Activated CD4-positive, alpha-beta T cell treated with anti-CD3 and anti-CD28 coated beads, Interleukin-2, amount 50 U/mL, for 24 hours (primary cell): Measurements from ENCODE around the gene PALM3.
A peak's percentile ranks its signal among the peaks of the same experiment; 100 is the strongest.
"Not testable (repeated sequence)": the region's sequence is repeated elsewhere in the genome, so short reads cannot be mapped to it uniquely, and the experiment has no call there.

Experiments used
- DNase-seq, 2 donors: peaks; one replicate each; pipeline ENCODE4 v3.0.0-alpha.2; 2020; ENCODE audit warnings: low read depth in 1 of 2, low spot score in 1 of 2

The PALM3 gene

DNA sequence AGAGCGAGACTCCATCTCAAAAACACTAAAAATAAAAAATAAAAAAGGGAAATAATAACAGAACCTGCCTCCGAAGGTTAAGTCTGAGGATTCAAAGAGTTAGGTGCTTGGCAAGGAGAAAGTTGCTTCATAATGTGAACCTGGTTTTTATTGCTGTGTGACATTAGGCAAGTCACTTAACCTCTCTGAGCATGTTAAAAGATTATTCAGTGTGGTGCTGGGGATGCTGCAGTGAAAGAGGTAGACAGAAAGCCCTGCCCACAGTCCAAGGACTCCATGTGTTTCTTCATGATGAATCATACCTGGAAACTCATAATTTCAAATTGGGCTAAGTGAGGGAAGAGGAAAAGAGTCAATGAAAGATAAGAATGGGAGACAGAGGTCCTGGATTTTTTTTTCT is 27.9 kb downstream of the PALM3 start:
- no peak for DNase-seq

DNA sequence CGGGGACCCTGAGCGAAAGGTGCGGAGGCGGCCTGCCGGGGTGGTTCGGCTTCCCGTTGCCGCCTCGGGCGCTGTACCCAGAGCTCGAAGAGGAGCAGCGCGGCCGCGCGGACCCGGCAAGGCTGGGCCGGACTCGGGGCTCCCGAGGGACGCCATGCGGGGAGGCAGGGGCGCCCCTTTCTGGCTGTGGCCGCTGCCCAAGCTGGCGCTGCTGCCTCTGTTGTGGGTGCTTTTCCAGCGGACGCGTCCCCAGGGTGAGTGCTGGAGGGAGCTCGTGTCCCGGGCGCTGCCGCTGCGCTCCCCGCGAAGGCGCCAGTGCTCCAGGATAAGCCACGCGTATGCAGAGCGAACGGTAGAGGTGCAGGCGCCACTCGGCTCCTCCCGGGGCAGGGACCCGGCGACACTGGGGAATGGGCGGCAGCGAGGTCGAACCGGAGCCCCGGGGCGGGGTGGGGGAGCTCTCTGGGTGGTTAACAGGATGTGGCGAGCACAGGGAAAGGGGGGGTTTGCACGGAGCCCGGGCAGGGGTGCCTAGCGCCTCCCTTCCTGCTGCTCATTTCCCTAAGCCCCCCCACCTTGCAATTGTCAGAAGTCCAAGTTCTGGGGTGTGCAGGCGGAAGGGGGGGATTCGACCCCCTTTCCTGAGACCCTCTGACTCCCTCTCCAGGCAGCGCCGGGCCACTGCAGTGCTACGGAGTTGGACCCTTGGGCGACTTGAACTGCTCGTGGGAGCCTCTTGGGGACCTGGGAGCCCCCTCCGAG is 30.0 kb downstream of the PALM3 start, which contains the start of gene IL27RA:
TSS of gene IL27RA (plus strand) at position 44 of the 762 bp plus-strand sequence. CDS start at position 155, 111 bp downstream.
- DNase-seq, result peak; percentile 59 to 61

DNA sequence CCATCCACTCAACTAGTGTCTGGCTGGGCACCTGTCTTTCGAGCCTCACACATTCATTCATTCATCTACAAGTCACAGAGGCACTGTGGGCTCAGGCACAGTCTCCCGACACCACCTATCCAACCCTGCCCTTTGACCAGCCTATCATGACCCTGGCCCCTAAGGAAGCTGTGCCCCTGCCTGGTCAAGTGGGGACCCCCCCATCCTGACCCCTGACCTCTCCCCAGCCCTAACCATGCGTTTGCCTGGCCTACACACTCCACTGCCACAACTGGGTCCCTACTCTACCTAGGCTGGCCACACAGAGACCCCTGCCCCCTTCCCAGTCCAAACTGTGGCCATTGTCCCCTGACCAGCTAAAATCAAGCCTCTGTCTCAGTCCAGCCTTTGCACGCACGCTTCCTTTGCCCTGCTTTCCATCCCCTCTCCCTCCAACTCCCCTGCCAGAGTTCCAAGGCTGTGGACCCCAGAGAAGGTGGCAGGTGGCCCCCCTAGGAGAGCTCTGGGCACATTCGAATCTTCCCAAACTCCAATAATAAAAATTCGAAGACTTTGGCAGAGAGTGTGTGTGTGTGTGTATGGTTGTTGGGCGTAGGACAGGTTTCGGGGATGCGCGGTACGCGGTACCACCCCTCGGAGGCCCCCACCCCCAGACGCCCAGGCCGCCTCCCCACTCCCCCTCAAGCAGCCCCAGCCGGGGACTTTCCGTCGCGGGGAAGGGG is 30.7 kb downstream of the PALM3 start:
- no peak for DNase-seq

DNA sequence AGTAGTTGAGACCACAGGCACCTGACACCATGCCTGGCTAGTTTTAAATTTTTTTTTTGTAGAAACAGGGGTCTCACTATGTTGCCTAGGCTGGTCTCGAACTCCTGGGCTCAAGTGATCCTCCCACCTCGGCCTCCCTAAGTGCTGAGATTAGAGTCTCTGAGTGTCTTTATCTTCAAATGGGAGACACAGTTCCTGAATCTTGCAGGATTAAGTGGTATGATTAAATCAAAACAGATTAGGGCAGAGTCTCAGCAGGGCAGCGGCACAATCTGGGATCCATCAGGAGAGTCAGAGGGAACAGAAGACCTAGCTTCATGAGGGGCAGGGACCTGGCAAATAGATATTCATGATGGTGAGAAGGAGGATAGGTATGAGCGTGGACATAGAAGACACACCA is 33.0 kb downstream of the PALM3 start:
- no peak for DNase-seq

DNA sequence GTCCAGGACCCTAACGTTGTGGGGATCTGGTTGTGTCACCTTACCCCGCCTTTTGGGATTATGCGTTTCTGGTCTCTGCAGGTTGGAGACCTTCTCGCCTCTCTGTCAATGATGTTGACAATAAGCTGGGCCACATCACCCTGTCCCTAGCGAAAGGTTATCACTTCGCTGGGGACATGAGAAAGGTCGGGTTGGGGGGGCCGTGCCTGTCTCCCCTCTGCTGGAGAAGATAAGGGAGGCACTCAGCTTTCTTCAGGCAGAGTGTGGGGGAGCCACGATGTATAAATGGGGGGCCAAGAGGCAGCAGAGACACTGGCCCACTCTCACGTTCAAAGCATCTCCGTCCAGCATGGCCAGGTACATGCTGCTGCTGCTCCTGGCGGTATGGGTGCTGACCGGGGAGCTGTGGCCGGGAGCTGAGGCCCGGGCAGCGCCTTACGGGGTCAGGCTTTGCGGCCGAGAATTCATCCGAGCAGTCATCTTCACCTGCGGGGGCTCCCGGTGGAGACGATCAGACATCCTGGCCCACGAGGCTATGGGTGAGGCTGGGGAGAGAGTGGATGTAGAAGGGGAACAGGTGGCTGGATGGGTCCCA is 33.9 kb downstream of the PALM3 start, which contains the start of gene RLN3:
TSS of gene RLN3 (plus strand) at position 293 of the 595 bp plus-strand sequence. CDS start at position 350, 57 bp downstream.
- DNase-seq, result no peak

GRCh38 chr19:14026652-14027192 is 35.2 kb downstream of the PALM3 start:
- not testable (repeated sequence) for DNase-seq

DNA sequence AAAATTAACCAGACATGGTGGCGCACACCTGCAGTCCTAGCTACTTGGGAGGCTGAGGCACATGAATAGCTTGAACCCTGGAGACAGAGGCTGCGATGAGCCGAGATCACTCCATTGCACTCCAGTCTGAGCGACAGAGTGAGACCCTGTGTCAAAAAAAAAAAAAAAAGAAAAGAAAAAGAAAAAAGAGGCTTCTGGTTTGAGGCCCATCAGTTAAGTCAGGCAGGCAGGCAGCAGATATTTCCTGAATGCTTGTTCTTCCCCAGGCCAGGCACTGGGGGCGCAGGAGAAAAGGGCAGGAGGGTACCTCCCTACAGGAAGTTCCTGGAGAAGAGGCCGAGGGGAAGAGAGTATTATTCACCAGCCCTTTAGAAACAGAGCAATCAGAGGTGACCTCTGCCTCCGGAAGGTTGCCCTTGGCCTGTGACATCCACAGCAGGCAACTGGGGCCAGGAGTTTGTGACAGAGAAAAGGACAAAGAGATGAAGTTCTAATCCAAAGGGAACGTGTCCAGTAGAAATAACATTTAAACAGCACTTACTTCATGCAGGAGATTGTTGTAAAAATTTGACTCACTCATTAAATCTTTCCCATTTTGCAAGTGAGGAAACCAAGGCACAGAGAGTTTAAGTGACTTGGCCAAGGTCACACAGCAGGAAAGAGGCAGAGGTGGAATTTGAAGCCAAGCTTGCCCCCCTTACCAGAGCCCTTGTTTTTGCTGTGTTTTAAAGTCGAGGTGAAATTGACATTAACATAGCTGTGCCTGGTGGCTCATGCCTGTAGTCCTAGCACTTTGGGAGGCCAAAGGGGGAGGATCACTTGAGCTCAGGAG is 38.3 kb downstream of the PALM3 start:
- no peak for DNase-seq

- DNase-seq, result no peak
These were observed 39.4 kb downstream of the PALM3 start for GRCh38 chr19:14022469-14022868.

- no peak for DNase-seq
These were observed 40.4 kb downstream of the PALM3 start for GRCh38 chr19:14021474-14021873.

- not testable (repeated sequence) for DNase-seq
These were observed 42.1 kb downstream of the PALM3 start for GRCh38 chr19:14019739-14020138.

DNA sequence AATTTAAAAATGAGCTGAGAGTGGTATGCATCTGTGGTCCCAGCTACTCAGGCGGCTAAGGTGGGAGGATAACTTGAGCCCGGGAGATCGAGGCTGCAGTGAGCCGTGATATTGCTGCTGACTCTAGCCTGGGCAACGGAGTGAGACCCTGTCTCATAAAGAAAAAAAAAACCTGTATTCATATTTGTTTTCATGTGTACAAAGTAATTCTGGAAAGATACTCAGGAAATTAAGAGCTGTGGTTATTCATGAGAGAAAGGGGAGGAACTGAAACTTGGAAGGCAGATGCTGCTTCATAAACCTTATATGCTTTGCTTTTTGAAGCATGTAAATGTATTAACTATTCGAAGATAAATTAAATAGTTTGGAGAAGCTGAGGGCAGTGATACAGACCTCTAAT is 42.8 kb downstream of the PALM3 start:
- DNase-seq, result no peak

- DNase-seq, result no peak
These were observed 46.3 kb downstream of the PALM3 start for GRCh38 chr19:14015524-14016035.

DNA sequence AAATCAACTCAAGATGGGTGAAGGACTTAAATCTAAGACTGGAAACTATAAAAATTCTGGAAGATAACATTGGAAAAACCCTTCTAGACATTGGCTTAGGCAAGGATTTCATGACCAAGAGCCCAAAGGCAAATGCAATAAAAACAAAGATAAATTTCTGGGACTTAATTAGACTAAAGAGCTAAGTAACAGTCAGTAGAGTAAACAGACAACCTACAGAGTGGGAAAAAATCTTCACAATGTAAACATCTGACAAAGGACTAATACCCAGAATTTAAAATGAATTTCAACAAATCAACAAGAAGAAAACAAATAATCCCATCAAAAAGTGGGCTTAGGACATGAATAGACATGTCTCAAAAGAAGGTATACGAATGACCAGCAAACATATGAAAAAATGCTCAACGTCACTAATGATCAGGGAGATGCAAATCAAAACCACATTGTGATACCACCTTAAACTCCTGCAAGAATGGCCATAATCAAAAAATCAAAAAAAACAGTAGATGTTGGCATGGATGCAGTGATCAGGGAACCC is 49.4 kb downstream of the PALM3 start:
- no peak for DNase-seq

DNA sequence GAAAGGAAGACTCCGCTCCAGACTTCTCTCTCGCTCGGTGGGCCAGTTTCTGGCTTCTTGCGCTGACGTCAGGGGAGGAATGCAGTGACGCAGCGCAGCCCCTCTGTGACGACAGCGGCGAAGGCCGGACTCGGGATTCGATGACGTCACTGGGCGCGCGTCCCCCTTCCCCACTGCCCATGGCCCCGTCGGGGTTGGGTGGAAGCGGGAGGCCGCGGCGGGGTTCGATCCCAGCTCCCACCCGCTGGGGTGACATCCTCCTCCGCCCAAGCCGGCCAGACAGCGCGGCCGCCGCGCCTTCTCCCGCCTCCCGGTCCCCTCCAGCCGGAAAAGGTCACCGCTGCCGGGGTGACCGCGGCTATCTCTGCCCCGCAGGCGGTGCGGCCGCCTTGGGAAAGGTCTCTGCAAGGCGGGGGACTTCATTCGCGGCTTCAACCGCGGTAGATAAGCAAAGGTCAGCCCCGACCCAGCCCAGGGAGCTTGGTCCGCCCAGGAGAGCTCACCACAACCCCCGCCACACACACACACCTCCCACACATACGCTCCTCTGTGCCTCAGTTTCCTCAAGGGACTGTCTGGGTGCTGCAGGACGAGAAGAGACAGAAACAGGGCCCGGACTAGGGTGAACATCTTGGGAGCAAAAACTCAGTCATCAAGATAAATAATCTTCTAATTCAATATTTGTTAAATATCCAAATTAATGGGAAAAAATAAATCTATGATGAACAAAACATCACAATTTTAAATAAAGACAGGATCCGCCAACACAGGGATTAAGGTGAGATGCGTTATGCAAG is 54.9 kb downstream of the PALM3 start:
- peak in 1 of 2 donors; percentile 77 for DNase-seq

DNA sequence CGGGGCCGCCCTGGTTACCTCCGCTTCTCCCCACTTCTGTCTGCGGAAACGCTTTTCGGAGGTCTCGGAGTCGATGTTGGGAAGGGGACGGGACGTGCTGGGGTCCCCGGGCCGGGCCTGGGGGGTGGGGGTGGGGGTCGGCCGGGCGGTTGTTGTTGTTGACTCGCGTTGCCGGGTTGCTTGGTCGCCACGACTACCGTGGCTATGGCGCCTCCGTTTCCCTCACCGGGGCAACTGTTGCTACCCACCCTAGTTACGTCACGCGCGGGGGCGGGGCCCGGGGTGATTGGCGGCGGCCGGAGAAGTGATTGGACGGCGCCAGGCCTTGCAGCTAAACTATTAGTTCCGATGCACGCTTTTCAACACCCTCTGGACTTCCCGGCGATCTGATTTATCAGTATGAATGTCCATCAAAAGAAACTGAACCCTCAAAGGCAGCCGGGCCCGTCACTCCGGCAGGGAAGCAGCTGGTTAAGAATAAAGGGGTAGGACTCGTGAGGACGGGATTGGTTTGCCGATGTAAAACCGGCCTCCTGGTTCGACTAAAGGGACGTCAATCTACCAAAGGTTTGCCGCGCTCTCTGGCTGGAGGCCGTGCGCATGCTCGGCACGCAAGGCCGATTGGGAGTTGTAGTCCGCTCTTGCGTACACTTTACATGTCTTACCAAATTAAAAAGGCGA is 55.7 kb downstream of the PALM3 start, which contains the start of gene RFX1:
TSS of gene RFX1 (minus strand) at position 236 of the 681 bp plus-strand sequence. CDS start 12,477 bp downstream, outside the sequence.
- DNase-seq, result peak; percentile 100

GRCh38 chr19:14005349-14006084 is 56.4 kb downstream of the PALM3 start:
- DNase-seq, result peak; percentile 78 to 86

GRCh38 chr19:14004619-14005348 is 57.1 kb downstream of the PALM3 start:
- no peak for DNase-seq
